GM18517 (cell line): ENCODE data around the gene SAT1.
"Not testable (repeated sequence)": the region's sequence is repeated elsewhere in the genome, so short reads cannot be mapped to it uniquely, and the experiment has no call there.

Source experiments
- ATAC-seq: cut with Tn5 transposase; IDR thresholded peaks from one replicate; pipeline ENCODE4 v1.9.1; 2021; ENCODE audit warnings: mild to moderate bottlenecking, moderate library complexity; ENCODE audit not compliant: unreplicated experiment

The SAT1 gene

GRCh38 chrX:23782863-23783588, at the start of gene SAT1:
TSS of gene SAT1 (plus strand) at chrX:23783173. CDS start at chrX:23783352, 179 bp downstream.
- ATAC-seq = peak; percentile 68

- no peak for ATAC-seq
These were observed 46.9 kb upstream of the SAT1 start for GRCh38 chrX:23736030-23736429.

DNA sequence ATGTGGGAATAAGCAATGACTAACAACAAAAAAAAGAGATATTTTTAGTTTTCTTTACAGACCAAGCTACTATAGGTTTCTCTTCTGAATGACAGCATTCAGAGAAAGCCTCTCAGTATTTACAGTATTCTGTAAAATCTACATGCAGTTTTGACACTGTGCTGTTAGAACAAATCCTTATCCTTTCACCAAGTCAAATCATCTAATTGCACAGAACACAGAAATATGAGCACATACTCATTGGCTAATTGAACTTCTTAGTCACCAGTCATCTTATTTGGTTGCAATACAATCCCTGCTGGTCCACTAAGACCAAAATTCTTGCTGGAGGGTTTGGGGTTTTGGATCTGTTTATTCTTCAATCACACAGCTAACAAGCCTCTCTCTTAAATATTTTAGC, 45.6 kb upstream of the SAT1 start:
- no peak for ATAC-seq

- no peak for ATAC-seq
These were observed 40.7 kb upstream of the SAT1 start for GRCh38 chrX:23742174-23742696.

GRCh38 chrX:23742697-23743622, 40.0 kb upstream of the SAT1 start, which contains the start of gene ACOT9:
TSS of gene ACOT9 (minus strand) at chrX:23743276. CDS start at chrX:23743144, 132 bp downstream.
- ATAC-seq = peak; percentile 87

- not testable (repeated sequence) for ATAC-seq
These were observed 39.4 kb upstream of the SAT1 start for GRCh38 chrX:23743623-23743971.

DNA sequence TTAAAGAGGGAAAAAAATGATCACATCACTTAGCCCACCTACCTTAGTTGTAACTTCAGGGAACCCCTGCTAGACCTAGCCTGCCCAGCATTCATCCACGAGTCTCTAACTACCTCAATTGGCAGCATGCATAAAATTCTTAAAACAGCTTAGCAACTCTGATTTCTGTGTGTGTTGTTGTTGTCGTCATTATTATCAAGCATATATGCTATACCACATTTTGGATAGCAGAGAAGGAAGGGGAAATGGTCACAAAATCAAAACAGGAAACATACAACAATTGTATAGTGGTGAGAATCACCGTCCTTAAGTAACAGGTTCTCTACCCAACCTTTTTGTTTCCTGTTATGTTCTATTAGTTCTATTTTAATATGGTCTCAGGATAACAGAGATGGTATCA, 37.2 kb upstream of the SAT1 start:
- no peak for ATAC-seq

DNA sequence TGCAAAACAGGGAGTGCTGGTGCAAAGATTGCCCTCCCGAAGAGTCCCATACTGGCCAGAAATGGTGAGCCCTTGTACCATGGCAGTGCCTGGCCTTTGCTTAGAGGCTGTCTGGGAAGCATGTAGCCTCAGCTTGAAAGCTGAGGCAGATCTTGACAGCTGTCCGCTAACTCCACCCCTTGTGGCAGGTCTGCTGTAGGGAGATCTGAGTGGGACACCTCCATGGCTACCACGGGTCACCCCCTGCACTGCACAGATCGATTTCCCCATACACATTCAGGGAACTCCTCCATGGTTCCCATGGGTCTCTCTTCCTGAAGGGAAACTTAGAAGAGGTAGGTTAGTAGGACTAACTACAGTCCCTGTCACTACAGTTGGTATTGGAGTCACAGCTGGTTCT, 33.8 kb upstream of the SAT1 start:
- no peak for ATAC-seq

DNA sequence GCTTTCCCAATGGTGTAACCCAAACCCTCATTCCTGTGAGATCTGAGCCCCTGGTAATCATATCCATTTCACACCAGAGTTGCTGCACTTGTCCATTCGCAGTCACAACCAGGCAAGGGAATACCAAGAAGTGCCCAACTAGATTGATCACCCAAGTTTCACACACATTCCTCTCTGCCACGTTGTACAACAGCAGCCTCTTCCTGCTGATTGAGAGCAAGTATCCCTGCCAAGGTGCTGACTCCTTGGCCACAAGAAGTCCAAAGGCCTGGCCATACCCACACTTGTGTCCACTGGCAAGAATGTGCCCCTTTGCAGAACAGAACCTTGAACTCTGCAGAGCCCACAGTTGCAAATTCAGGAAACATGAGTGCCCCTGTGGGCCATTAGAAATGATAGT, 33.4 kb upstream of the SAT1 start:
- ATAC-seq = no peak

- no peak for ATAC-seq
These were observed 30.1 kb upstream of the SAT1 start for GRCh38 chrX:23752740-23753415.

- no peak for ATAC-seq
These were observed 28.3 kb upstream of the SAT1 start for GRCh38 chrX:23754664-23755063.

DNA sequence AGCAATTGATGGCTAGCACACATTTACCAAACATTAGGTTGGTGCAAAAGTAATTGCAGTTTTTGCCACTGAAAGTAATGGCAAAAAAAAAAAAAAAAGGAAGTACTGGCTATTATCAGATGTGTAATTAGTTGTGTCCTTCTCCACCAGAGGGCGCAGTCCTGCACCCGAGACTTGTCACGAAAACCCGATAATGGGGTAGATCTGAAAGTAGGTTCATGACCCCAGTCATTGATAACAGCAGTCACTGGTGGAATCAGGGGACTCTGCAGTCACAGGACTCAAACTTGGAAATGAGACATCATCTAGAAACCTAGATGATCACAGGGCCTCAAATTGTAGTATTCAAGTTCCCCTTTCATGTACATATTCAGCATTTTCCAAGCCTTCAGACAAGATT, 26.8 kb upstream of the SAT1 start:
- ATAC-seq = peak; percentile 97

DNA sequence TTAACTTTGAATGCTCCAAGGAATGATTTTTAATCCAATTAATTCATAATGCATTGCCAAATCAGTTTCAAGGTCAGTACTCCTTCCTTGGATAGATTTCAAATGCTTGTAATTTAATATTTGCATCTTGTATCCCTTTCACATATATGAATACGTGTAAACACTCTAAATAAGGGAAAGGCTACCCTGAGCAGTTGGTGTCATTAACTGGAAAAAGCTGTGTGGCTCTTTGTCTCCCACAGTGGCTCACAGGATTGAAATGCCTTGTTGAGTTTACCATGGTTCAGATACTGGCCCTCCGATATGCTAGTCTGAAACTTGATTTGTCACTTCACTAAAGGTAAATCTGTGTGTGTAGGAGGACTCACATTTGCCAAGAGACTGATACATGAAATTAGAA, 23.2 kb upstream of the SAT1 start:
- ATAC-seq = no peak

GRCh38 chrX:23764188-23764984, 18.6 kb upstream of the SAT1 start:
- ATAC-seq = no peak

- no peak for ATAC-seq
These were observed 17.5 kb upstream of the SAT1 start for GRCh38 chrX:23765449-23765848.

GRCh38 chrX:23765868-23766267, 17.1 kb upstream of the SAT1 start:
- ATAC-seq = no peak

DNA sequence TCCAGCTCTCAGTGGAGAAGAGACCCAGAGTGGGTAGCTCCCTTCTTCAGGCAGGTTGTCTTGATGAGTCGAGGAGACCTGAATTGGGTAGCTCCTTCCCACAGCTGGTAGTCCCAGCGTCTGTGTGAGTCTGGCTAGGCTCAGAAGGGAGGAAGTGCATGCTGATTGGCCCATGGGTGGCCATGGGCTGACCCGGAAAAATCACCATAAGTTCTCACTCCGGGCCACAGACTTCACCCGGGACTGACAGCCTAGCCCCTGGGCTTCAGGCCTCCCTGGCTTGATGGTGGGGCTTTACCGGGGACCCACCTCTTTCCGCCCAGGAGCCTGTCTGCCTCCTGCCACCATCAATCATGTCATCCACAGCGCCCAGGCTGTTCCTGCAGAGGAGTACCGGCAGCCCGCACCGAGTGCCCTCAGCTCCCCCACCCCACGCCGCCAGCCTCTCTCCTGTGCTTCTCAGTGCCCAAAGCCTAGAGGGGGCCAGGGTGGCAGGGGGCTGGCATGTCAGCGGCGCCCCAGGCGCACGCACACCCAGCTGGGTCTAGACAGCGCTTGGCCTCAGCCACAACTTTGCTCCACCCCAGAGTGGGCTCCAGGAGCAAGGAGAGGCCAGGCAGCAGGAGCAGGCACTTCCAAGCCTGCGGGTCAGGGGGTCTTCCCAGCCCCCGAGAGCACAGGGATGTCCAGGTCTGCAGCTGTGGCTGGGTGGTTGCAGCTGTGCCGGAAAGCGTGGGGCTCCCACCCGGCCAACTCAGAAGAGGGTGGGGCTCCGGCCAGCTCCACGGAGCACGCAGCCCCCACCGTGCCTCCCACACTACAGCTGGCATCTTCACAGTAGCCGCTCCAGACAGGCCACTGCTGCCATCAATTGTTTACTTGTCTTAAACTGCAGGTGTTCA, 16.1 kb upstream of the SAT1 start:
- no peak for ATAC-seq

DNA sequence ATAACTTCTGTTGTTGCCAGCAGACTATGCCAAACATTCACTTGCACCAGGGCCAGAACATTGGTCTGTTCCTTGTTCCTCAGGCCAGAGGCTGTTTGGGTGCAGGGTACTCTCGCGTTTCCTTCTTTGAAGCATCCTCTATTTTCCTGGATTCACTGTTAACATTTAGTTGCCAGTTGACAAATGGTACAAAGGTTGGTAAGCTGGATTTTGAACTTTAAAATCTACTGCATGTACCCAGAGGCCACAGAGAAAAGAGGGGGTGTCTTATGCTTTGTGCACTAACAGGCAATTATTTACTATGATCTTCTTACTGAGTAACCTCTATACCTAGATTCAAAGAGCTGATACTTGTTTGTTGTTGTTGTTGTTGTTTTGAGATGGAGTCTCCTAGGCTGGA, 12.8 kb upstream of the SAT1 start:
- ATAC-seq = no peak

DNA sequence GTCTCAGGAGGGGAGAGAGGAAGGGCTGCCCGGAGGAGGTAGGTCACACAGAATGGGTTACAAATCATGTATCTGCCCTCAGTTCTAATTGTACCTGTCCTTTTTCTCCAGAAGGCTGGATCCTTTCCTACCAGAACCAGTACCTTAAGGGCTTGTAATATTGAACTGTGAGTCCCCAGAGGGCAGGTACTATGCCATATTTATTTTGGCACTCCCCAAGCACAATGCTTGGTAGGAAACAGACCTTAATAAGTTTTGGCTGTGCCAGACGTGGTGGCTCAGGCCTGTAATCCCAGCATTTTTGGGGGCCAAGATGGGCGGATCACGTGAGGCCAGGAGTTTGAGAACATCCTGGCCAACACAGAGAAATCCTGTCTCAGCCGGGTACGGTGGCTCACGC, 11.9 kb upstream of the SAT1 start:
- ATAC-seq = not testable (repeated sequence)
